ENCODE data around the gene NCMAP. TPM values are rescaled to one million over a fixed set of nuclear protein-coding genes. Genes with fewer than 3 reads are reported as not detected.

Gene NCMAP
- total and polyA plus RNA-seq, 2 of the 4 experiments (the other 2 are of a cell fraction), result not detected

GRCh38 chr1:24564695-24565094, 8.8 kb downstream of the NCMAP start:
- Histone ChIP-seq H3K23ac (ENCODE audit: low read depth, low read length) (no peak overlapping the region), H3K18ac (ENCODE audit: low read depth, low read length) (no peak overlapping the region), H3K56ac (ENCODE audit: extremely low read depth, insufficient read depth, low read length) (no peak overlapping the region), H3K36me3 (ENCODE audit: control insufficient read depth, insufficient read depth, low read length) (no peaks in the 10 kb centered on the region), H3K9ac (ENCODE audit: low read depth, low read length) (no peak overlapping the region), H2BK5ac (ENCODE audit: low read depth, low read length, poor library complexity, severe bottlenecking) (no peak overlapping the region), H3K4me2 (ENCODE audit: low read depth, low read length) (no peak overlapping the region), H4K20me1 (ENCODE audit: insufficient read depth, low read length) (no peaks in the 10 kb centered on the region), H3K14ac (replicated peaks; ENCODE audit: low read depth, low read length) (no peak overlapping the region), H3K9me3 (ENCODE audit: control insufficient read depth, insufficient read depth, low read length) (no peaks in the 10 kb centered on the region), H2AFZ (replicated peaks; ENCODE audit: low read length, poor library complexity) (no peak overlapping the region), H3K4me3 (ENCODE audit: insufficient read depth, low read depth, low read length) (no peak overlapping the region), H3K9me1 (ENCODE audit: insufficient read depth, low read length) (no peaks in the 10 kb centered on the region), H4K8ac (ENCODE audit: low read depth in 2 of 2, low read length in 2 of 2) (no peak overlapping the region), H3K27ac (ENCODE audit: insufficient read depth, low read length) (no peak overlapping the region), H4K5ac (ENCODE audit: low read depth, low read length) (no peak overlapping the region), H3K4me1 (ENCODE audit: control insufficient read depth, insufficient read depth, low read length) (no peaks in the 10 kb centered on the region), H3K4ac (ENCODE audit: low read depth, low read length) (no peak overlapping the region), H2AK5ac (ENCODE audit: low read depth, low read length) (no peak overlapping the region), H3K79me1 (ENCODE audit: low read depth in 1 of 2, low read length in 2 of 2) (no peaks in the 10 kb centered on the region), H2BK20ac (ENCODE audit: low read depth, low read length) (no peak overlapping the region), H3K27me3 (ENCODE audit: control insufficient read depth, insufficient read depth, low read length) (peaks cover 4% of the 10 kb centered on the region), H2BK120ac (ENCODE audit: low read depth, low read length) (no peak overlapping the region), H2AK9ac (replicated peaks; ENCODE audit: low read depth, low read length, poor library complexity) (no peak overlapping the region), H4K91ac (ENCODE audit: insufficient read depth, low read depth, low read length) (no peak overlapping the region), H2BK15ac (ENCODE audit: low read depth, low read length) (no peak overlapping the region)
- dilution Hi-C loops (cut with HindIII; ENCODE audit: low sequenced_read_pairs, unreplicated experiment), result no loop called here
- ATAC-seq (ENCODE audit: low read depth) (no peak), DNase-seq (no peak)
- CTCF ChIA-PET, result interaction anchor here (1.0 kb wide), 1 partner anchor 23 kb away, joined by 5 read pairs; no protein-coding TSS in a partner anchor
- TF ChIP-seq NFE2L2 (IDR thresholded peaks at IDR 0.05; ENCODE audit: low read depth, low read length) (no peak), USF2 (IDR thresholded peaks at IDR 0.05; ENCODE audit: low read depth, low read length) (no peak), RAD21 (IDR thresholded peaks at IDR 0.05; ENCODE audit: low read length) (no peak), FOS (IDR thresholded peaks at IDR 0.05; ENCODE audit: low read depth, low read length) (no peak), RCOR1 (IDR thresholded peaks at IDR 0.05; ENCODE audit: insufficient replicate concordance, low read length) (no peak), SMC3 (IDR thresholded peaks at IDR 0.05; ENCODE audit: low read depth, low read length) (no peak), ELK1 (IDR thresholded peaks at IDR 0.05; ENCODE audit: borderline replicate concordance, low read depth, low read length) (no peak), BHLHE40 (IDR thresholded peaks at IDR 0.05; ENCODE audit: low read depth, low read length) (no peak), MXI1 (IDR thresholded peaks at IDR 0.05; ENCODE audit: borderline replicate concordance, low read depth, low read length) (no peak), CEBPB (IDR thresholded peaks at IDR 0.05; ENCODE audit: low read depth, low read length) (no peak), MAFK (IDR thresholded peaks at IDR 0.05; ENCODE audit: low read depth, low read length) (no peak), CTCF (conservative IDR thresholded peaks at IDR 0.05; ENCODE audit: low read depth, low read length) (no peak), POLR2A (IDR thresholded peaks at IDR 0.05; ENCODE audit: low read depth, low read length) (no peak)
- no CpG with 5 or more reads among the region's 2 CpGs for WGBS, 2 experiments (ENCODE audit: extremely low coverage in 2 of 2, insufficient read length in 1 of 2)
- intact Hi-C loops (cut with micrococcal nuclease), result no loop called here
- in situ Hi-C loops (cut with MboI; ENCODE audit: low sequenced_read_pairs), result no loop called here
- POLR2A ChIA-PET (ENCODE audit: unreplicated experiment), result no interaction called here
- BruUV-seq (replicated peaks), result no TSS peak
